Measurements from ENCODE around the gene CNIH3. TPM values are rescaled to one million over a fixed set of nuclear protein-coding genes. Genes with fewer than 3 reads are reported as not detected.

Gene CNIH3
- total RNA-seq, 1 experiment from 2014 or later = 4.2 TPM

DNA sequence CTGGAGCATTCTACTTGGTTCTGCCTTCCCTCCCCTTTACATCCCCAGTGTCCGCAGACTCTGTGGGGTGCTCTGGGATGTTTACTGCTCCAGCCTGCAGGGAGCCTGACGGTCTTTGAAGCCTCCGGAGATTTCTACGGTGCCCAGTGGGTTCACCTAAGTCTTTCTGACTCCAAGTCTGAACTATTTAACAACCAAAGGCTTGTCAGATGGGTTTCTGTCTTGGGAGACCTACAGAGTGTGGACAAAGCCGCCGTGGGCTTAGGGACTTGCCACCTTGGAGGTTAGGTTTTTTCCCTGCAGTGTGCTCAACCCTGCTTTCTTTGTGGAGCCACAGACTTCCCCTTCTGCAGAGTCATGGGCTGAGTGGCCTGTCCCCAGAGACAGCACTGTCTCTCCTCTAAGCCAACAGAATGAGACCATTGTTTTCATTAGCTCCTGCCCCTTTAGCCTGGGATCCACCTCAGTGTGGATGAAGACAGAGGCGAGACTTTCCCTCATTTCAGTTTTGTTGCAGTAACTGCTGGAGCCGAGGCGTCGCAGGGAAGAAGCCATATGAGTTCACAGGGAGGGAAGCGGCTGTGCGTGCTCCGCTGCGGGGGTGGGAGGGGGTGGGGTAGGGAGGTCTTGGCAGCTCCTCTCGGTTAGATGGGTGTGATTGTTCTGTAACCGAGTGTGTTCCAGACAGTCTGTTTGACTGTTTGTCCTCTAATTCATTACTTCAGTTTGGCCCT lies 120.7 kb downstream of the CNIH3 start:
- Histone ChIP-seq H4K91ac (ENCODE audit: insufficient read length, low read depth, low read length) (no peak overlapping the region), H4K20me1 (ENCODE audit: control insufficient read depth, insufficient read depth, insufficient read length) (no peaks in the 10 kb centered on the region), H2BK15ac (ENCODE audit: low read depth, low read length) (no peak overlapping the region), H3T11ph (ENCODE audit: low read length) (no peak overlapping the region), H2BK20ac (ENCODE audit: low read depth, low read length, poor library complexity, severe bottlenecking) (no peak overlapping the region), H2AFZ (ENCODE audit: low read length) (no peak overlapping the region), H3K27ac (ENCODE audit: insufficient read length, low read depth, low read length) (no peak overlapping the region), H3K23ac (ENCODE audit: insufficient read length, low read depth, low read length) (no peak overlapping the region), H3K4me2 (ENCODE audit: insufficient read depth, insufficient read length, low read length) (no peak overlapping the region), H4K8ac (replicated peaks; ENCODE audit: insufficient read length, low read depth, low read length) (no peak overlapping the region), H3K4me1 (ENCODE audit: insufficient read depth, low read length) (peaks cover 12% of the 10 kb centered on the region; the same call in 1 of the 2 replicates), H3K79me1 (ENCODE audit: insufficient read depth, low read depth, low read length, poor library complexity, severe bottlenecking) (no peaks in the 10 kb centered on the region), H3K56ac (ENCODE audit: insufficient read length, low read depth, low read length) (no peak overlapping the region), H3K9ac (ENCODE audit: extremely low read depth, insufficient read length, low read length) (no peak overlapping the region), H3K14ac (ENCODE audit: insufficient read depth, low read length) (no peak overlapping the region), H3K23me2 (ENCODE audit: insufficient read length, low read depth, low read length, poor library complexity, severe bottlenecking) (no peaks in the 10 kb centered on the region), H3K79me2 (ENCODE audit: insufficient read depth, low read length) (no peaks in the 10 kb centered on the region), H2BK120ac (ENCODE audit: low read depth, low read length, poor library complexity, severe bottlenecking) (no peak overlapping the region), H3K4ac (ENCODE audit: low read depth, low read length) (no peak overlapping the region), H2BK5ac (ENCODE audit: insufficient read length, low read length) (no peak overlapping the region), H3K9me3 (ENCODE audit: control insufficient read depth, low read depth, low read length) (no peaks in the 10 kb centered on the region), H3K18ac (ENCODE audit: insufficient read length, low read depth, low read length) (no peak overlapping the region), H2AK5ac (ENCODE audit: insufficient read length, low read length) (no peak overlapping the region), H4K5ac (ENCODE audit: insufficient read length, low read depth, low read length) (no peak overlapping the region), H2BK12ac (ENCODE audit: insufficient read length, low read depth, low read length) (no peak overlapping the region), H3K27me3 (ENCODE audit: insufficient read depth, low read length) (no peaks in the 10 kb centered on the region)
- TF ChIP-seq, protein P1, sequence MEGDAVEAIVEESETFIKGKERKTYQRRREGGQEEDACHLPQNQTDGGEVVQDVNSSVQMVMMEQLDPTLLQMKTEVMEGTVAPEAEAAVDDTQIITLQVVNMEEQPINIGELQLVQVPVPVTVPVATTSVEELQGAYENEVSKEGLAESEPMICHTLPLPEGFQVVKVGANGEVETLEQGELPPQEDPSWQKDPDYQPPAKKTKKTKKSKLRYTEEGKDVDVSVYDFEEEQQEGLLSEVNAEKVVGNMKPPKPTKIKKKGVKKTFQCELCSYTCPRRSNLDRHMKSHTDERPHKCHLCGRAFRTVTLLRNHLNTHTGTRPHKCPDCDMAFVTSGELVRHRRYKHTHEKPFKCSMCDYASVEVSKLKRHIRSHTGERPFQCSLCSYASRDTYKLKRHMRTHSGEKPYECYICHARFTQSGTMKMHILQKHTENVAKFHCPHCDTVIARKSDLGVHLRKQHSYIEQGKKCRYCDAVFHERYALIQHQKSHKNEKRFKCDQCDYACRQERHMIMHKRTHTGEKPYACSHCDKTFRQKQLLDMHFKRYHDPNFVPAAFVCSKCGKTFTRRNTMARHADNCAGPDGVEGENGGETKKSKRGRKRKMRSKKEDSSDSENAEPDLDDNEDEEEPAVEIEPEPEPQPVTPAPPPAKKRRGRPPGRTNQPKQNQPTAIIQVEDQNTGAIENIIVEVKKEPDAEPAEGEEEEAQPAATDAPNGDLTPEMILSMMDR (conservative IDR thresholded peaks at IDR 0.05) = no peak
- Mint-ChIP-seq H3K36me3 (ENCODE audit: insufficient read depth in 1 of 3, low read depth in 3 of 3) (no peaks in the 10 kb centered on the region), H3K4me1 (peaks cover 68 to 75% of the 10 kb centered on the region in 2 experiments), H3K27me3 (ENCODE audit: low read depth) (peaks cover 12% of the 10 kb centered on the region; the same call in 1 of the 2 replicates), H3K4me3 (peak overlapping the region in 1 of 2 experiments; percentile 41; a peak in 1 of 5 replicates), H3K9me3 (no peaks in the 10 kb centered on the region), H3K27ac (peak overlapping the region in 1 of 3 experiments; percentile 44; a peak in 1 of 7 replicates)
- DNase-seq = no peak
- WGBS (ENCODE audit: extremely low coverage, insufficient read length, low lambda C conversion rate) = no CpG with 5 or more reads among the region's 16 CpGs
